Measurements from ENCODE around the gene ZSCAN5C. TPM values are rescaled to one million over a fixed set of nuclear protein-coding genes. Genes with fewer than 3 reads are reported as not detected.

ZSCAN5C gene
- total RNA-seq, 1 experiment from 2014 or later, result not detected

DNA sequence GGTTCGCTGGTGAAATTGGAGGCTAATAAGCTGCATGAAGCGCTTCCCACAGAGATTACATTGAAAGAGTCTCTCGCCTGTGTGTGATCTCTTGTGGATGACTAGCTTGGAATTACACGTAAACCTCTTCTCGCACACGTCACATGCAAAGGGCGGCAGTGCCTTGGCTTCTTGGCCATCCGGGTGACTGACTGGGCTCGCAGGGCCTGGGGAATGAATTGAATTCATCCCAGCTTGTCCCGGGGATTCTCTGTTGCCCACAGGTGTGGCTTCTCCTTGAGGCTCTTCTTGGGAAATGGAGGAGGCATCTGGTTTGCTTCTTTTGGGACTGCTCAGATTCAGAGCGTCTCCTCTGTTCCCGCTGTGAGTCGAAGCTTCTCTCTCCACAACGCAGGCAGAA, 19.8 kb downstream of the ZSCAN5C start:
- Histone ChIP-seq H2AFZ (no peak overlapping the region), H3K79me2 (ENCODE audit: low read depth) (no peaks in the 10 kb centered on the region), H3F3A (ENCODE audit: insufficient read depth, low read depth) (no peaks in the 10 kb centered on the region), H3K27ac (no peak overlapping the region), H3K4me1 (replicated peaks; ENCODE audit: insufficient read depth) (no peaks in the 10 kb centered on the region), H3K9me2 (ENCODE audit: insufficient read depth) (no peaks in the 10 kb centered on the region), H3K36me3 (ENCODE audit: low read depth) (no peaks in the 10 kb centered on the region), H4K20me1 (ENCODE audit: insufficient read depth) (no peaks in the 10 kb centered on the region), H3K9me3 (ENCODE audit: insufficient read depth, low read depth) (no peaks in the 10 kb centered on the region), H3K27me3 (ENCODE audit: insufficient read depth, low read depth) (no peaks in the 10 kb centered on the region), H3K4me2 (no peak overlapping the region), H3K4me3 (no peak overlapping the region)
- DNase-seq, result no peak
- BruUV-seq (replicated peaks), result no TSS peak
- TF ChIP-seq, protein P1, sequence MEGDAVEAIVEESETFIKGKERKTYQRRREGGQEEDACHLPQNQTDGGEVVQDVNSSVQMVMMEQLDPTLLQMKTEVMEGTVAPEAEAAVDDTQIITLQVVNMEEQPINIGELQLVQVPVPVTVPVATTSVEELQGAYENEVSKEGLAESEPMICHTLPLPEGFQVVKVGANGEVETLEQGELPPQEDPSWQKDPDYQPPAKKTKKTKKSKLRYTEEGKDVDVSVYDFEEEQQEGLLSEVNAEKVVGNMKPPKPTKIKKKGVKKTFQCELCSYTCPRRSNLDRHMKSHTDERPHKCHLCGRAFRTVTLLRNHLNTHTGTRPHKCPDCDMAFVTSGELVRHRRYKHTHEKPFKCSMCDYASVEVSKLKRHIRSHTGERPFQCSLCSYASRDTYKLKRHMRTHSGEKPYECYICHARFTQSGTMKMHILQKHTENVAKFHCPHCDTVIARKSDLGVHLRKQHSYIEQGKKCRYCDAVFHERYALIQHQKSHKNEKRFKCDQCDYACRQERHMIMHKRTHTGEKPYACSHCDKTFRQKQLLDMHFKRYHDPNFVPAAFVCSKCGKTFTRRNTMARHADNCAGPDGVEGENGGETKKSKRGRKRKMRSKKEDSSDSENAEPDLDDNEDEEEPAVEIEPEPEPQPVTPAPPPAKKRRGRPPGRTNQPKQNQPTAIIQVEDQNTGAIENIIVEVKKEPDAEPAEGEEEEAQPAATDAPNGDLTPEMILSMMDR (conservative IDR thresholded peaks at IDR 0.05), result no peak
- no peak for TF ChIP-seq EZH2 (IDR thresholded peaks at IDR 0.05; ENCODE audit: low read depth)
- ChIA-PET POLR2A (ENCODE audit: unreplicated experiment) (no interaction called here), CTCF (no interaction called here)
- intact Hi-C loops (cut with micrococcal nuclease; ENCODE audit: unreplicated experiment), result no loop called here

DNA sequence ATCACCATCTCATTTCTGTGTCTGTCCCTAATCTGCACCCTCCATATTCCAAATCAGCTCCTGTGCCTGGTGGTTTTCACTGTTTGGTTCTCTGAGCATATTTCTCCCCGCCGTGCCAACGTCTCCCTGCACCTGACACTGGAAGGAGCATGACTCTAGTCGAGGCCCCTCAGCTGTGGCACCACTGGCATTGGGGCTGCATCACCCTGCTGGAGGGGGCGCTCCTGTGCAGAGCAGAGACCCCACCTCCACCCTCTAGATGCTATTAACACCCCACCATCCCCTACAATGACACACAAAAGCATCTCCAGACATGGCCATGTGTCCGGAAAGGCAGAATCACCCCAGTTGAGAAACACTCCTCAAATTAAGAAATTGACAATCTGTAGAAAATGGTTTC, 20.8 kb downstream of the ZSCAN5C start:
- ChIA-PET CTCF (no interaction called here), POLR2A (ENCODE audit: unreplicated experiment) (no interaction called here)

DNA sequence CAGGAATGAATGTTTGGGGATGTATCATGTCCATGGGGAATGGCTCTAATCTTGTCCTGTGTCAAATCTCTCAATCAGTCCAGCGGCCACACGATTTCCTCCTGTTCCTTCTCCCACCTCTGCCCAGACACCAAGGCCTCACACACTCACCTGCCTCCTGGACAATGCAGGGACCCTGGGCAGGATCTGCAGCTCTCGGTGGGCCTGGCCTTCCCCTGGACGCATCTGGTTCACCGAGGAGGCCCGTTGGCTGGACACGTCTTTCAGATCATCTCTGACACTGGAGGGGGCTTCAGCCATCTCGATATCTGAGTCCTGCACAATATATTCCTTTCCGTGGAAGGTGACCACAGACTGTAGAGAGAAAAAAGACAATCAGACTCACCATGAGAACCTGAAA, 21.4 kb downstream of the ZSCAN5C start:
- ChIA-PET POLR2A (ENCODE audit: unreplicated experiment) (no interaction called here), CTCF (no interaction called here)

More for the DNA sequence above, 20.8 kb downstream of the ZSCAN5C start:
- no peaks in the 10 kb centered on the region for H3F3A ChIP-seq (ENCODE audit: insufficient read depth, low read depth)
- no peak overlapping the region for H3K4me3 ChIP-seq
- no peak overlapping the region for H3K27ac ChIP-seq
- H3K79me2 ChIP-seq (ENCODE audit: low read depth), result no peaks in the 10 kb centered on the region
- intact Hi-C loops (cut with micrococcal nuclease; ENCODE audit: unreplicated experiment), result no loop called here
- H3K27me3 ChIP-seq (ENCODE audit: insufficient read depth, low read depth), result no peaks in the 10 kb centered on the region
- no peaks in the 10 kb centered on the region for H4K20me1 ChIP-seq (ENCODE audit: insufficient read depth)
- no peaks in the 10 kb centered on the region for H3K36me3 ChIP-seq (ENCODE audit: low read depth)
- no peaks in the 10 kb centered on the region for H3K9me2 ChIP-seq (ENCODE audit: insufficient read depth)
- no TSS peak for BruUV-seq (replicated peaks)
- DNase-seq, result no peak
- H3K4me2 ChIP-seq, result no peak overlapping the region
- H2AFZ ChIP-seq, result no peak overlapping the region
- no peaks in the 10 kb centered on the region for H3K9me3 ChIP-seq (ENCODE audit: insufficient read depth, low read depth)
- TF ChIP-seq EZH2 (IDR thresholded peaks at IDR 0.05; ENCODE audit: low read depth), result no peak
- TF ChIP-seq, protein P1 (conservative IDR thresholded peaks at IDR 0.05), result no peak
- no peaks in the 10 kb centered on the region for H3K4me1 ChIP-seq (replicated peaks; ENCODE audit: insufficient read depth)

More for the DNA sequence above, 21.4 kb downstream of the ZSCAN5C start:
- Histone ChIP-seq H3K27ac (no peak overlapping the region), H3K4me2 (no peak overlapping the region), H3K4me1 (replicated peaks; ENCODE audit: insufficient read depth) (no peaks in the 10 kb centered on the region), H2AFZ (no peak overlapping the region), H3K27me3 (ENCODE audit: insufficient read depth, low read depth) (no peaks in the 10 kb centered on the region), H3F3A (ENCODE audit: insufficient read depth, low read depth) (no peaks in the 10 kb centered on the region), H3K9me2 (ENCODE audit: insufficient read depth) (no peaks in the 10 kb centered on the region), H3K4me3 (no peak overlapping the region), H3K9me3 (ENCODE audit: insufficient read depth, low read depth) (no peaks in the 10 kb centered on the region), H4K20me1 (ENCODE audit: insufficient read depth) (no peaks in the 10 kb centered on the region), H3K36me3 (ENCODE audit: low read depth) (no peaks in the 10 kb centered on the region), H3K79me2 (ENCODE audit: low read depth) (no peaks in the 10 kb centered on the region)
- DNase-seq, result no peak
- no TSS peak for BruUV-seq (replicated peaks)
- intact Hi-C loops (cut with micrococcal nuclease; ENCODE audit: unreplicated experiment), result no loop called here
- no peak for TF ChIP-seq EZH2 (IDR thresholded peaks at IDR 0.05; ENCODE audit: low read depth)
- TF ChIP-seq, protein P1 (conservative IDR thresholded peaks at IDR 0.05), result no peak
